Cortex of kidney (tissue), 1 donor: ENCODE data around the gene CNN3.

Experiments used
- DNase-seq: peaks from one replicate; lab custom pipeline; 2025; lab: John Stamatoyannopoulos, UW

Gene CNN3

DNA sequence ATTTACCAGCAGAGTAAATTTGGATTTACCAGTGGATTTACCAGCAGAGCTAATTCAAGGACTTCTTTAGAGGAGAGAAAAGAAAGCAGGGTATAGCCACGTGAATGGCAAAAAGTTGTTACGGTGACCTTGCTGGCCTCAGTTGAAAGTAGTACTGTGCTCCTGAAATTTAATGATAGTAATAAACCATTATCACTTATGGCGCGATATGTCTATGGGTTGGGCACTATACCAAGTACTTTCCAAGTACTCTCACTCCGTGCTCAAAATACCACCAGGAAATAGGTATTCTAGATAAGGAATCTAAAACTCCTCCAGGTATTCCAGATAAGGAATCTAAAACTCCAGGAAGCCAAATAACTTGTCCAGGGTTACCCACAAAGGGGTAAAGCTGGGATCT, 70.9 kb downstream of the CNN3 start:
- DNase-seq: no peak

- no peak for DNase-seq
Measured at GRCh38 chr1:94855307-94855700, 71.6 kb downstream of the CNN3 start.

DNA sequence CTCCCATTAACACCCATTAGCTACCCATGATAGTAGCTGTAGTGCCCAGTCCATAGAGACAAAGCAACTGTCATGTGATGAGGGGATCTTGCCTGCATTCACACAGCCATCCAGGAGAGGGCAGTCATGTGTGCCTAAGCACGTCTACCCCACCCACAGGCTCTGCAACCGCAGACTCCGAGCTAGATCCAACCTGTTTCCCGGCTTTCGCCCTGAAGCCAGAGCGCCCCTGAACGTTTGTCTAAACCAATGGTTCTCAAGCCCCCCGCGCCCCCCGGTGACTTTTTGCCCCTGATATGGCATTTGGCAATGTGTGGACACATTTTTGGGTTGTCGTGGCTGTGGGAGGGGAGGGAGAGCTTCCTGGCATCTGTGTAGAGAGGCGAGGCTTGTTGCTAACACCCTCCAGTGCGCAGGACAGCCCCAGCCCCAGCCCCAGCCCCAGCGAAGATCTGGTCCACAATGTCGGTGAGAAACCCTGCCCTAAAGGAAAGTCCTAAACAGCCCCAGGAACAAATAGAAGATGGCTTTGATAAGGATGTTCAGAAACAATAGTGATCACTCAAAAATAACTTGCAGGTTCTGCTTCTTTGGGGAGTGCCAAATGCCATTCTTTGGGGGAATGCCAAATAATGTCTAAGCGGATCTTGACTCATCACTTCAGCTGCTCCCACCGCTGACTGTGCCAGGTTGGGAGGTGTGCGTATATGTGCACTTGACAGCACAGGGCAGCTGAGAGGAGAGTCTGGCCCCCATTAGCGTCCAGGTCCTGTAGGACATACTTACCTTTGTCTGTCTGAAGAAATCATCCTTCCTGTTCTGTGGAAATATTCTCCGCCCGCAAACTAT, 72.2 kb downstream of the CNN3 start:
- DNase-seq: no peak

- DNase-seq: no peak
Measured at GRCh38 chr1:94852788-94853187, 74.1 kb downstream of the CNN3 start.

GRCh38 chr1:94851571-94851970, 75.3 kb downstream of the CNN3 start:
- DNase-seq: no peak
